ENCODE measurements around the gene NPPC. TPM values are rescaled to one million over a fixed set of nuclear protein-coding genes. Genes with fewer than 3 reads are reported as not detected.

The NPPC gene
- total and polyA plus RNA-seq, 10 of the 15 experiments (the other 5 are each of a cell fraction or from before 2014, with no cell fraction given), result 0.15 TPM; not detected in 9

DNA sequence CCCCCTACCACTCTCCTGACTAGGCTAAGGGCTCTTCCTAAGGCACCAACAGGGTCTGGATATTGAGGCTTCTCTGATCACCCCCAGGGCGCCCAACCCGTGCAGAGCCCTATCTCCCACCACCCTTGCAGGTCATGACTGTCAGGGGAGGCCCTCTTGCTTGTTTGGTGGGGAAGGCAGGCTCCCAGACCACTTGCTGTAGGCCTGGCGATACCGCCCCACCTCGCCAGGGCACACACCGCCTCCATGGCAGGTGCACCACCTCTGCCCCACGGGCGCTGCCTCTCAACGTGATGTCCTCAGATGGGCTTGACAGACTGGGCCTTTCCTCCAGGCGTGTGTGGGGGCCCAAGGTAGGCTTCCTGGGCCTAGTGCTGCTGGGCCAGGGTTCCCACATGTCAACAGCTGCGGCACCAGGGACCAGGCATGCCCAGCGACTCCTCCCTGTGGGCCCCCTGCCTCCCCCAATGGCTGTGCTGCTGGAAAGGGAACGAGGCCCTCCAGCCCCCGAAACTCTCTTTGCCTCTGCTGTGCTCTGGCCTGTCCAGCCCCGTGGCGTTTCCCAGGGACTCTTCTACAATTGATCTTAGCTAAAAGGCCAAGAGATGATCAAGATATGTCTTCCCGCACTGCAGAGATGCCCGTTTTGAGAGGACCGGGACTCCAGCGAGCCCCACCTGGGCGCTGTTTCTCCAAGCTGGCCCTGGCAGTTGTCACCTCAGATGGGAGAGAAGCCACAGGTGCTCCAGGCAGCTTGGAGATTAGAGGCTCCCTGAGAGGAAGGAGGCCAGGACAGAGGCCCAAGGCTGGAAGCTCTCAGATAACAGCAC, 7.5 kb downstream of the NPPC start (continued):
- TF ChIP-seq CBFB (IDR thresholded peaks at IDR 0.05; ENCODE audit: low read depth), result no peak
- no peak for TF ChIP-seq TCF12 (IDR thresholded peaks at IDR 0.05; ENCODE audit: low read depth, low read length)

DNA sequence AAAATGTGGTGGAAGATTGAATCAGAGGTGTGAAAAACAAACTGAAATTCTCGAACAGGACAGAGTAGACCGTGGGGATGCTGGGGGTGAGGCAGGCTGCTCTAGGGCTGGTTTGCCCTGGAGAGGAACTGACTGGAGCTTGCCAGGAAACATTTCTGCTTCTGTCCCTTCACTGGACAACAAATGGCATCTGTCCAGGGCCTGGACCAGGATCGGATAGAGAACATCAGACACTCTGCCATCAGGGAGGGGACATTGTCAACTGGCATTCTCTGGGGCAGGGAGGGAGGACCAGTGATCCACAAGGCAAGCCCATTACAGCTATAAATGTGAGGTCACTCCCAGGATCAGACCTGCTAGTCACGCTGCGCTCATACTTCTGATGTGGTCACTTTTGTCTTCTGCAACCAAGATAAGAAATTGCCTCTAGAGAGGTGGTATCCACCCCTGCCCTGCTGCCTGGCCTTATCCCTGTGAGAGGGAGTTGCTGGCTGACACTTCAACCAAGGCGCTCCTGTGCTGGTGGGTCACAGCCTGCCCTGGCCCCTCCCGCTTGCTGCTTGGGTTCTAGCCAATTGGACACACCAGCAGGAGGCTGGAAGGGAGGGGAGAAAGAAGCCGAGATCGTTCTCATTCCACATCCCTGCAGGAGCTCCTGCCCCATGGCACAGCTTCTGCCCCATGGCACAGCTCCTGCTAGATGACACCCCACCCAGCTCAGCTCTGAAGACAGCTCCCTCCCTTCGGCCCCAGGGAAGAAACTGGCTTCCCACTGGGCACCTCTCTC, 8.7 kb downstream of the NPPC start:
- Histone ChIP-seq H3K36me3 (ENCODE audit: control insufficient read depth in 2 of 2, insufficient read depth in 2 of 2, low read length in 1 of 2) (no peaks in the 10 kb centered on the region), H4K20me1 (ENCODE audit: control insufficient read depth, insufficient read depth) (no peaks in the 10 kb centered on the region), H3K27me3 (replicated peaks in 1 of 2; ENCODE audit: control insufficient read depth in 2 of 2, insufficient read depth in 2 of 2, low read length in 1 of 2) (no peaks in the 10 kb centered on the region; a peak in 1 of 4 replicates), H3K9ac (ENCODE audit: control insufficient read depth, insufficient read depth, low read length) (no peak overlapping the region), H3K27ac (ENCODE audit: control insufficient read depth, insufficient read depth) (no peak overlapping the region), H3K4me2 (ENCODE audit: control insufficient read depth, insufficient read depth) (no peak overlapping the region), H2AFZ (ENCODE audit: control insufficient read depth, low read depth, low read length) (no peak overlapping the region), H3K4me1 (ENCODE audit: control insufficient read depth, insufficient read depth, low read length) (no peaks in the 10 kb centered on the region), H3K9me3 (replicated peaks; ENCODE audit: control insufficient read depth, insufficient read depth, low read length) (no peaks in the 10 kb centered on the region), H3K4me3 (no peak overlapping the region), H3K79me2 (ENCODE audit: control insufficient read depth, insufficient read depth, low read length) (no peaks in the 10 kb centered on the region)
- ATAC-seq, result no peak
- in situ Hi-C loops (cut with MboI) (no loop called here), intact Hi-C loops (cut with micrococcal nuclease; ENCODE audit: unreplicated experiment) (no loop called here)
- DNase-seq (ENCODE audit: low read depth, low spot score), result no peak
- ChIA-PET RAD21 (ENCODE audit: unreplicated experiment) (interaction anchor here (0.7 to 1.2 kb wide), 2 partner anchors 10 to 19 kb away, joined by 3 to 6 read pairs; no protein-coding TSS in a partner anchor), SMC1A (ENCODE audit: uncharacterized antibody, unreplicated experiment) (interaction anchor here (0.6 kb wide), 2 partner anchors 394 to 519 kb away, joined by 3 read pairs; no protein-coding TSS in a partner anchor), POLR2A (no interaction called here), CTCF (interaction anchor here (0.6 to 3.8 kb wide), 4 partner anchors 11 to 407 kb away, joined by 3 to 23 read pairs (median 8); no protein-coding TSS in a partner anchor)
- BruUV-seq (replicated peaks), result no TSS peak
- FAIRE-seq, result no peak
- WGBS (ENCODE audit: insufficient coverage, insufficient replicate concordance, low lambda C conversion rate, missing lambda C conversion rate), result 46% methylated on average over 10 of the region's 10 CpGs
- TF ChIP-seq BCL11A (IDR thresholded peaks at IDR 0.05; ENCODE audit: low read depth, low read length) (no peak), SIX5 (IDR thresholded peaks at IDR 0.05; ENCODE audit: low read depth, low read length, severe bottlenecking) (no peak), MTA2 (IDR thresholded peaks at IDR 0.05; ENCODE audit: low read depth) (no peak)
- TF ChIP-seq, protein P1, sequence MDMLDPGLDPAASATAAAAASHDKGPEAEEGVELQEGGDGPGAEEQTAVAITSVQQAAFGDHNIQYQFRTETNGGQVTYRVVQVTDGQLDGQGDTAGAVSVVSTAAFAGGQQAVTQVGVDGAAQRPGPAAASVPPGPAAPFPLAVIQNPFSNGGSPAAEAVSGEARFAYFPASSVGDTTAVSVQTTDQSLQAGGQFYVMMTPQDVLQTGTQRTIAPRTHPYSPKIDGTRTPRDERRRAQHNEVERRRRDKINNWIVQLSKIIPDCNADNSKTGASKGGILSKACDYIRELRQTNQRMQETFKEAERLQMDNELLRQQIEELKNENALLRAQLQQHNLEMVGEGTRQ (IDR thresholded peaks at IDR 0.05; ENCODE audit: borderline replicate concordance, low read depth, low read length), result no peak
- TF ChIP-seq, protein P2, sequence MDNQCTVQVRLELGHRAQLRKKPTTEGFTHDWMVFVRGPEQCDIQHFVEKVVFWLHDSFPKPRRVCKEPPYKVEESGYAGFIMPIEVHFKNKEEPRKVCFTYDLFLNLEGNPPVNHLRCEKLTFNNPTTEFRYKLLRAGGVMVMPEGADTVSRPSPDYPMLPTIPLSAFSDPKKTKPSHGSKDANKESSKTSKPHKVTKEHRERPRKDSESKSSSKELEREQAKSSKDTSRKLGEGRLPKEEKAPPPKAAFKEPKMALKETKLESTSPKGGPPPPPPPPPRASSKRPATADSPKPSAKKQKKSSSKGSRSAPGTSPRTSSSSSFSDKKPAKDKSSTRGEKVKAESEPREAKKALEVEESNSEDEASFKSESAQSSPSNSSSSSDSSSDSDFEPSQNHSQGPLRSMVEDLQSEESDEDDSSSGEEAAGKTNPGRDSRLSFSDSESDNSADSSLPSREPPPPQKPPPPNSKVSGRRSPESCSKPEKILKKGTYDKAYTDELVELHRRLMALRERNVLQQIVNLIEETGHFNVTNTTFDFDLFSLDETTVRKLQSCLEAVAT (IDR thresholded peaks at IDR 0.05), result no peak
- TF ChIP-seq, protein P3, sequence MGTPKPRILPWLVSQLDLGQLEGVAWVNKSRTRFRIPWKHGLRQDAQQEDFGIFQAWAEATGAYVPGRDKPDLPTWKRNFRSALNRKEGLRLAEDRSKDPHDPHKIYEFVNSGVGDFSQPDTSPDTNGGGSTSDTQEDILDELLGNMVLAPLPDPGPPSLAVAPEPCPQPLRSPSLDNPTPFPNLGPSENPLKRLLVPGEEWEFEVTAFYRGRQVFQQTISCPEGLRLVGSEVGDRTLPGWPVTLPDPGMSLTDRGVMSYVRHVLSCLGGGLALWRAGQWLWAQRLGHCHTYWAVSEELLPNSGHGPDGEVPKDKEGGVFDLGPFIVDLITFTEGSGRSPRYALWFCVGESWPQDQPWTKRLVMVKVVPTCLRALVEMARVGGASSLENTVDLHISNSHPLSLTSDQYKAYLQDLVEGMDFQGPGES (IDR thresholded peaks at IDR 0.05), result no peak
